ENCODE measurements around the gene ELAC1. TPM values are rescaled to one million over a fixed set of nuclear protein-coding genes. Genes with fewer than 3 reads are reported as not detected.

ELAC1 gene
- total RNA-seq, 1 donor from 2014 or later = 7.6 TPM

- H3K4me1 Mint-ChIP-seq (ENCODE audit: low read depth, unreplicated experiment) = no peaks in the 10 kb centered on the region
- Histone ChIP-seq H3K27me3 (ENCODE audit: insufficient read depth, low read length) (no peaks in the 10 kb centered on the region), H3K9me3 (ENCODE audit: insufficient read depth, low read depth, low read length) (no peaks in the 10 kb centered on the region), H3K4me3 (ENCODE audit: insufficient read depth, low read depth, low read length) (no peak overlapping the region), H3K4me1 (ENCODE audit: insufficient read depth, low read length) (no peaks in the 10 kb centered on the region), H3K79me2 (ENCODE audit: insufficient read depth, low read length) (no peaks in the 10 kb centered on the region), H3K4me2 (ENCODE audit: low read length) (no peak overlapping the region), H3K9ac (ENCODE audit: low read length) (no peak overlapping the region), H4K20me1 (ENCODE audit: insufficient read depth, low read length) (no peaks in the 10 kb centered on the region), H3K27ac (ENCODE audit: low read depth, low read length) (no peak overlapping the region), H2AFZ (ENCODE audit: low read depth, low read length) (no peak overlapping the region), H3K36me3 (ENCODE audit: insufficient read depth, low read length) (no peaks in the 10 kb centered on the region)
- no peak overlapping the region for H3K4me3 Mint-ChIP-seq (ENCODE audit: unreplicated experiment)
- no peaks in the 10 kb centered on the region for H3K36me3 Mint-ChIP-seq (ENCODE audit: low read depth, unreplicated experiment)
- no peak for FAIRE-seq
- TF ChIP-seq EZH2 (IDR thresholded peaks at IDR 0.05; ENCODE audit: insufficient read depth, low read length) = no peak
- no peak for DNase-seq (ENCODE audit: low read depth)
- no peaks in the 10 kb centered on the region for H3K27me3 Mint-ChIP-seq (ENCODE audit: low read depth, unreplicated experiment)
- H3K9me3 Mint-ChIP-seq (ENCODE audit: unreplicated experiment) = no peaks in the 10 kb centered on the region
- no peak overlapping the region for H3K27ac Mint-ChIP-seq (ENCODE audit: unreplicated experiment)
These were observed 14.0 kb upstream of the ELAC1 start for GRCh38 chr18:50953822-50954221.

- H3K9me3 Mint-ChIP-seq (ENCODE audit: unreplicated experiment) = no peaks in the 10 kb centered on the region
- H3K36me3 ChIP-seq (ENCODE audit: insufficient read depth, low read length) = no peaks in the 10 kb centered on the region
- no peak overlapping the region for H3K4me3 Mint-ChIP-seq (ENCODE audit: unreplicated experiment)
- no peaks in the 10 kb centered on the region for H3K4me1 ChIP-seq (ENCODE audit: insufficient read depth, low read length)
- no peaks in the 10 kb centered on the region for H3K79me2 ChIP-seq (ENCODE audit: insufficient read depth, low read length)
- H3K27me3 Mint-ChIP-seq (ENCODE audit: low read depth, unreplicated experiment) = no peaks in the 10 kb centered on the region
- DNase-seq (ENCODE audit: low read depth) (no peak), FAIRE-seq (no peak)
- no peaks in the 10 kb centered on the region for H3K36me3 Mint-ChIP-seq (ENCODE audit: low read depth, unreplicated experiment)
- no peaks in the 10 kb centered on the region for H3K4me1 Mint-ChIP-seq (ENCODE audit: low read depth, unreplicated experiment)
- no peak overlapping the region for H3K27ac ChIP-seq (ENCODE audit: low read depth, low read length)
- H3K4me3 ChIP-seq (ENCODE audit: insufficient read depth, low read depth, low read length) = no peak overlapping the region
- H3K27me3 ChIP-seq (ENCODE audit: insufficient read depth, low read length) = no peaks in the 10 kb centered on the region
- no peaks in the 10 kb centered on the region for H3K9me3 ChIP-seq (ENCODE audit: insufficient read depth, low read depth, low read length)
- H2AFZ ChIP-seq (ENCODE audit: low read depth, low read length) = no peak overlapping the region
- H4K20me1 ChIP-seq (ENCODE audit: insufficient read depth, low read length) = no peaks in the 10 kb centered on the region
- H3K9ac ChIP-seq (ENCODE audit: low read length) = no peak overlapping the region
- no peak overlapping the region for H3K27ac Mint-ChIP-seq (ENCODE audit: unreplicated experiment)
- H3K4me2 ChIP-seq (ENCODE audit: low read length) = no peak overlapping the region
- TF ChIP-seq CTCF (IDR thresholded peaks at IDR 0.05; ENCODE audit: insufficient read depth, low read depth, low read length) (no peak), EZH2 (IDR thresholded peaks at IDR 0.05; ENCODE audit: insufficient read depth, low read length) (no peak)
These were observed 12.6 kb upstream of the ELAC1 start for GRCh38 chr18:50955253-50955652.

GRCh38 chr18:50956116-50956515, 11.7 kb upstream of the ELAC1 start:
- no peaks in the 10 kb centered on the region for H4K20me1 ChIP-seq (ENCODE audit: insufficient read depth, low read length)
- H3K4me2 ChIP-seq (ENCODE audit: low read length) = no peak overlapping the region
- H3K79me2 ChIP-seq (ENCODE audit: insufficient read depth, low read length) = no peaks in the 10 kb centered on the region
- no peaks in the 10 kb centered on the region for H3K4me1 Mint-ChIP-seq (ENCODE audit: low read depth, unreplicated experiment)
- no peaks in the 10 kb centered on the region for H3K9me3 ChIP-seq (ENCODE audit: insufficient read depth, low read depth, low read length)
- H3K9ac ChIP-seq (ENCODE audit: low read length) = no peak overlapping the region
- no peaks in the 10 kb centered on the region for H3K27me3 ChIP-seq (ENCODE audit: insufficient read depth, low read length)
- H3K27me3 Mint-ChIP-seq (ENCODE audit: low read depth, unreplicated experiment) = no peaks in the 10 kb centered on the region
- H3K4me3 Mint-ChIP-seq (ENCODE audit: unreplicated experiment) = no peak overlapping the region
- peaks cover 3% of the 10 kb centered on the region for H3K9me3 Mint-ChIP-seq (ENCODE audit: unreplicated experiment)
- no peak for DNase-seq (ENCODE audit: low read depth)
- no peaks in the 10 kb centered on the region for H3K4me1 ChIP-seq (ENCODE audit: insufficient read depth, low read length)
- no peak overlapping the region for H2AFZ ChIP-seq (ENCODE audit: low read depth, low read length)
- no peak for FAIRE-seq
- no peak overlapping the region for H3K4me3 ChIP-seq (ENCODE audit: insufficient read depth, low read depth, low read length)
- TF ChIP-seq EZH2 (IDR thresholded peaks at IDR 0.05; ENCODE audit: insufficient read depth, low read length) (no peak), CTCF (IDR thresholded peaks at IDR 0.05; ENCODE audit: insufficient read depth, low read depth, low read length) (no peak)
- no peak overlapping the region for H3K27ac Mint-ChIP-seq (ENCODE audit: unreplicated experiment)
- no peaks in the 10 kb centered on the region for H3K36me3 Mint-ChIP-seq (ENCODE audit: low read depth, unreplicated experiment)
- H3K27ac ChIP-seq (ENCODE audit: low read depth, low read length) = no peak overlapping the region
- no peaks in the 10 kb centered on the region for H3K36me3 ChIP-seq (ENCODE audit: insufficient read depth, low read length)

Measured in astrocyte (in vitro differentiated cells and primary cell).